NCI-H2081 treated with DMSO at 0.1 percent for 48 hours (cell line): ENCODE data around the gene TINAG.

Source experiments
- DNase-seq: peaks from one replicate; lab custom pipeline; 2025; lab: John Stamatoyannopoulos, UW

TINAG gene

DNA sequence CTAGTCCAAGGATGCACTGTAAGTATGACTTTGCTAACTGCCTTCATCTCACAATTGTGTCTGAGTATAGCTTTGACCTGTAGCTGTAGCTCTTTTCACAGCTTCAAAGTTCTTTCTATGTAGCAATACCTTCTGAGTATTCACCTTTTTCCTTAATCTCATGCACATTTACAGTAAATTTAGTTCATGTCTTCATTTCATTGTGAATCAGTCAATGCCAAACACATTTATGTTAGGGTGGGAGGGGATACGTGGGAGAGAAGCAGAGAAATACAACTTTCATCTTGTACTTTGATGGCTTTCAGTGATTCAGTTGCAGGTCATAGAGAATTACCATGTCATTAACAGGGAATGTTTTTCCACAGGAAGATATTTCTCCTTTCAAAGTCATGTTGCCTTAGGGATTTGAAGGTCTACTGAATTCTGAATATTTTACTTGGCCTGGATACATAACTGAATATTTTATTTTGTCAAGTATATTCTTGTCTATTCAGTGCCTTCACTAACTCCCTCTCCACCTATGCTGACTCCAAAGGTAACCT is 119.2 kb downstream of the TINAG start:
- no peak for DNase-seq

DNA sequence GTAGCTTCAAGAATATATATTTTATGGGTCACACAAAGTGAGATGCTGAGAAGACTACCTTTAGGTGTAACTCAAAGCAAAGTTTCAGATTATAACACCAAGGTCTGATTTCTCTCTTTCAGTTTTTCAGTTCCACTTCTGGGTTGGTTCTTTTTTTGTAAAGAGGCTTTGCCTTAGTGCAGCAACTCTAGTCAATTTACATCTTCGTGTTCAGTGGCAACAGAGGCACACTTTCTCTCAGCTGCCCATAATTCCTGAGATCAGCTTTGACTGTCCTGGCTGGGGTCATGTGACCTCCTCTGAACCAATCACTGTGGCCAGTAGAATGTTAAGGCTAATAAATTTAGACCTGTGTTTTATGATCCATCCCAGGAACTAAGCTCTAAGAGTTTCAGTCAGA is 120.2 kb downstream of the TINAG start:
- no peak for DNase-seq

DNA sequence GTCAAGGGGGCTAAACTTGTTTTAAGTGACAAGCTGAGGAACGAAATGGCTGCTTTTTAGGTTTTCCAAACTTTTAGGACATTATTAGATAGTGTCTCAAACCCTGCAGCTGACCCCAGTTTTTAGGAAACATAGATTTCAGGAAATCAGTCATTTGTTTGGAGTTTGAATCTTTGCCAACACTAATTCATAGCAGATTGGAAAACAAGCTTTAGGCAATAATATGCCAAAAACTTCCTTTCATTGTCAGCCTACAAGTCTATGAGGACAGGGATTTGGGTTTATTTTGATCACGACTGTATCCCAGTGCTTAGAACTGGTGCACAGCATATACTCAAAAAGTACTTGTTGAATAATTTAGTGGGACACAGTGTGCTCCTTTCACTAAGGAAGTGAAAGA is 123.2 kb downstream of the TINAG start:
- no peak for DNase-seq
